Upper lobe of right lung (tissue), 1 donor: ENCODE measurements around the gene MED26. TPM values are rescaled to one million over a fixed set of nuclear protein-coding genes. Genes with fewer than 3 reads are reported as not detected.

Experiments used
- ATAC-seq: fragments of 200-7000 bp; cut with Tn5 transposase; one replicate; pipeline ENCODE4 v1.9.1; 2020; ENCODE audit warnings: mild to moderate bottlenecking, moderate library complexity
- DNase-seq: peaks from one replicate; pipeline ENCODE4 v3.0.0-alpha.2; 2020
- H3K27ac ChIP-seq: fragments of 200-600 bp; one replicate; pipeline ENCODE4 v1.8.0; 2022
- H3K27me3 ChIP-seq: fragments of 200-600 bp; one replicate; pipeline ENCODE4 v1.8.0; 2022; ENCODE audit warnings: mild to moderate bottlenecking
- H3K36me3 ChIP-seq: fragments of 200-600 bp; one replicate; pipeline ENCODE4 v1.8.0; 2022
- H3K4me1 ChIP-seq: fragments of 200-600 bp; one replicate; pipeline ENCODE4 v1.8.0; 2022
- H3K4me3 ChIP-seq: fragments of 200-600 bp; one replicate; pipeline ENCODE4 v1.8.0; 2022; ENCODE audit warnings: mild to moderate bottlenecking
- H3K9me3 ChIP-seq: fragments of 200-600 bp; one replicate; pipeline ENCODE4 v1.8.0; 2022
- CTCF ChIP-seq: fragments of 200-600 bp; IDR thresholded peaks from one replicate; pipeline ENCODE4 v1.8.0; 2022; ENCODE audit warnings: antibody characterized with exemption
- intact Hi-C: fragments of 100-400 bp; cut with DNase I; formaldehyde crosslinking; loops from one replicate; pipeline ENCODE4 v1.11.0; 2022
- total RNA-seq: library from RNA; stranded (reverse); fragmentation: NEBNext Ultra II Directional; extraction: Animal tissue kit (Norgen Biotek cat#: 25700); gene quantifications from one replicate; pipeline ENCODE4 v1.2.1, GENCODE V29; 2021
- donor health status: DM: no; HTN: yes; CAD: no; lungs with severe emphysema.

The MED26 gene
- total RNA-seq, 1 donor from 2014 or later, result 13.4 TPM

DNA sequence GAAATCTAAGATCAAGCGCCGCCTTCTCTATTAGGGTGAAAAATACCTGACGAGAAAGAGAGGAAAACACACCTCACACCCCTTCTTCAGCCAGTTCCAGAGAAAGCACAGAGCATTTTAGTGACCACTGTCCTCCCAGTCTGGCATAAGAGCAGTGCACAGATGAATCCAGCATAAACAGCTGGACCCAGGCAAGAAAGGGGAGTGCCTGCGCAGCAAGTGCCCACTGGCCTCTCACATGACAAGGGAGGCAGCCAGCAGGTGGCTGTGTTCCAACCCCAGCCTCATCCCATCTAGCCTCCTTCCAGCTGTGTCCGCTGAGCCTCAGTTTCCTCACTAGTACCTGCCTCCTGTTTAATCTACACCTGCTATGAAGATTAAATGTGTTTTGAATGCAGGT lies 8.0 kb downstream of the MED26 start:
- intact Hi-C loops, result loop anchor here (10.0 kb wide), 1 partner anchor 45 kb away; the partner anchor contains the start of gene SLC35E1

DNA sequence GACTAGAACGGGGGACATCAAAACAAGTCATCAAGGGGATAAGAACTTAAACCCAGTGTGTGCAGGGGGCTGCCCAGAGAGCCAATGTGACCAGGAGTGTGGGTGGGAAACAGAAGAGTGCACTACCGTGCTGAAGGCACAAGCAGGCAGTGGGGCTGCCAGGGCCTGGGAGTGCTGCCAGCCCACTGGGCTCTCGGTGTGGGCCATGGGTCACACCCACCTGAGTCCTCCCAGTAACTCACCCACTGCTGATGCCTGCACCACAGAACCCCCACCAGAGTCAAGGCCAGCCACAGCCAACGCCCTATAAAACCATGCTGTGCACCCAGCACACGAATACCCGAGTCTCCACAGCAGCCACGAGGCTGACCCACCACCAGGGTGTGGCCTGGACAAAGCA lies 8.5 kb downstream of the MED26 start:
- Histone ChIP-seq H3K9me3 (no peaks in the 10 kb centered on the region), H3K27me3 (no peaks in the 10 kb centered on the region), H3K4me1 (peaks cover 46% of the 10 kb centered on the region), H3K4me3 (no peak overlapping the region), H3K36me3 (peaks cover 11% of the 10 kb centered on the region), H3K27ac (no peak overlapping the region)
- no peak for DNase-seq
- intact Hi-C loops, result no loop called here
- TF ChIP-seq CTCF, result no peak
- ATAC-seq, result peak; percentile 49

More for the DNA sequence above, 8.0 kb downstream of the MED26 start:
- Histone ChIP-seq H3K4me3 (no peak overlapping the region), H3K27ac (no peak overlapping the region), H3K4me1 (peaks cover 48% of the 10 kb centered on the region), H3K9me3 (no peaks in the 10 kb centered on the region), H3K27me3 (no peaks in the 10 kb centered on the region), H3K36me3 (peaks cover 12% of the 10 kb centered on the region)
- ATAC-seq (no peak), DNase-seq (no peak)
- TF ChIP-seq CTCF, result no peak

- TF ChIP-seq CTCF, result no peak
- intact Hi-C loops, result no loop called here
- no peak for ATAC-seq
- no peak for DNase-seq
- peaks cover 47% of the 10 kb centered on the region for H3K4me1 ChIP-seq
- no peak overlapping the region for H3K4me3 ChIP-seq
- H3K9me3 ChIP-seq, result no peaks in the 10 kb centered on the region
- no peak overlapping the region for H3K27ac ChIP-seq
- no peaks in the 10 kb centered on the region for H3K36me3 ChIP-seq
- H3K27me3 ChIP-seq, result no peaks in the 10 kb centered on the region
These were observed 9.8 kb downstream of the MED26 start for GRCh38 chr19:16618248-16618647.

GRCh38 chr19:16615808-16616207 lies 12.2 kb downstream of the MED26 start:
- no peaks in the 10 kb centered on the region for H3K9me3 ChIP-seq
- H3K27ac ChIP-seq, result no peak overlapping the region
- no peaks in the 10 kb centered on the region for H3K36me3 ChIP-seq
- intact Hi-C loops, result no loop called here
- DNase-seq (no peak), ATAC-seq (no peak)
- H3K27me3 ChIP-seq, result no peaks in the 10 kb centered on the region
- no peak overlapping the region for H3K4me3 ChIP-seq
- no peak for TF ChIP-seq CTCF
- peaks cover 54% of the 10 kb centered on the region for H3K4me1 ChIP-seq

DNA sequence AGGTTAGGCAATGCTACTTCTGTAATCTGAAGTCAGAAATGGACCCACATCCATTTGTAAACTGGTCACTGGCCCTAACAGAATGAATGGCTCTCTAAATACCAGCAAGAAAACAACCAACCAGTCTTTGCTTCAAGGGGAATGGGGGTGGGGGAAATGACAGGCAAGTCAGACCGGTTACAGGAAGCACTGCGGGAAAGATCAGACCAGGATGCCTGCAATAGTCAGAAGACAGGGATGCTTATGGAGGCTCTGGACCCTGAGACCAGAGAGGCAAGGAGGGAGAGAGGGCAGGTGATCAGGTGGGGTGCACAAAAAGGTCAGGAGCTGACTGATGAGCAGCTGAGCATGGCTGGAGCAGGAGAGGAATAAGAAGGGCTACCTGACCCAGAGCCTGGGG lies 13.1 kb downstream of the MED26 start:
- ATAC-seq (no peak), DNase-seq (no peak)
- Histone ChIP-seq H3K36me3 (no peaks in the 10 kb centered on the region), H3K4me1 (peaks cover 58% of the 10 kb centered on the region), H3K27ac (no peak overlapping the region), H3K9me3 (no peaks in the 10 kb centered on the region), H3K4me3 (no peak overlapping the region), H3K27me3 (no peaks in the 10 kb centered on the region)
- no peak for TF ChIP-seq CTCF
- intact Hi-C loops, result no loop called here

DNA sequence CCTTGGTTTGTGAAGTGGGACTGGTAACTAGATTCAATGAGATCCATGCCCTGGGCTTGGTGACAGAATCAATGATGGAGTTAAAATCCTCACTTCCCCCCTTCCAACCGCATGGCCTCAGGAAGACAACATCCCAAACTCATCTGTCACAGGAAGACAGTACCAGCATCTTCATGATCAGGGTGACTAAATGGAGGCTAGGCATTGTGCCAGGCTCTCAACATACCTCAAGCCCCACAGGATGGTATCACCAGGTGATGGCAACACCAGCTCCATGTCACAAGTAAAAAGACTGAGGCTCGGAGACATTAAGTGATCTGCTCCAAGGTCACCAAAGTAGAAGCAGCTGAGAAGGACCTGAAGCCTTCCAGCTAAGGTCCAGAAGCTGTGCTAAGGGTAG lies 14.2 kb downstream of the MED26 start:
- H3K4me3 ChIP-seq, result no peak overlapping the region
- DNase-seq (no peak), ATAC-seq (no peak)
- H3K36me3 ChIP-seq, result no peaks in the 10 kb centered on the region
- intact Hi-C loops, result no loop called here
- no peaks in the 10 kb centered on the region for H3K27me3 ChIP-seq
- no peak overlapping the region for H3K27ac ChIP-seq
- peaks cover 56% of the 10 kb centered on the region for H3K4me1 ChIP-seq
- no peaks in the 10 kb centered on the region for H3K9me3 ChIP-seq
- no peak for TF ChIP-seq CTCF
